ENCODE results near the gene ST6GAL1. TPM values are rescaled to one million over a fixed set of nuclear protein-coding genes. Genes with fewer than 3 reads are reported as not detected.
"Not testable (repeated sequence)": the region's sequence is repeated elsewhere in the genome, so short reads cannot be mapped to it uniquely, and the experiment has no call there.

The ST6GAL1 gene
- total RNA-seq, 1 experiment from 2014 or later = 74.2 TPM

GRCh38 chr3:186991470-186991869 lies 61.1 kb downstream of the ST6GAL1 start:
- ChIA-PET CTCF (no interaction called here), POLR2A (ENCODE audit: low non-redundant PET) (interaction anchor here (0.6 kb wide), 1 partner anchor 10 kb away, joined by 4 read pairs; no protein-coding TSS in a partner anchor)
- Histone ChIP-seq H3K36me3 (ENCODE audit: insufficient read depth, low read length, poor library complexity, severe bottlenecking) (peaks cover 9% of the 10 kb centered on the region), H3K4me1 (ENCODE audit: insufficient read depth, low read length, poor library complexity, severe bottlenecking) (peaks cover 5% of the 10 kb centered on the region), H3K4me3 (ENCODE audit: low read depth, low read length, poor library complexity, severe bottlenecking) (no peak overlapping the region), H3K9me3 (ENCODE audit: low read depth, low read length, poor library complexity, severe bottlenecking) (no peaks in the 10 kb centered on the region), H3K27me3 (replicated peaks; ENCODE audit: insufficient read depth, low read depth, low read length, poor library complexity) (no peaks in the 10 kb centered on the region), H3K27ac (ENCODE audit: low read depth, low read length, poor library complexity, severe bottlenecking) (no peak overlapping the region)
- intact Hi-C loops (cut with micrococcal nuclease; ENCODE audit: unreplicated experiment) = no loop called here
- DNase-seq (ENCODE audit: low spot score) = no peak
- BruUV-seq (replicated peaks) = no TSS peak
- no peak for TF ChIP-seq CTCF (conservative IDR thresholded peaks at IDR 0.05; ENCODE audit: low read depth, low read length)
- no peak for TF ChIP-seq EZH2 (IDR thresholded peaks at IDR 0.05; ENCODE audit: borderline replicate concordance, low read depth, low read length, poor library complexity, severe bottlenecking)

GRCh38 chr3:186992096-186992495 lies 61.8 kb downstream of the ST6GAL1 start:
- H3K4me1 ChIP-seq (ENCODE audit: insufficient read depth, low read length, poor library complexity, severe bottlenecking); H3K27ac ChIP-seq (ENCODE audit: low read depth, low read length, poor library complexity, severe bottlenecking); H3K27me3 ChIP-seq (replicated peaks; ENCODE audit: insufficient read depth, low read depth, low read length, poor library complexity); H3K4me3 ChIP-seq (ENCODE audit: low read depth, low read length, poor library complexity, severe bottlenecking); DNase-seq (ENCODE audit: low spot score); intact Hi-C loops (cut with micrococcal nuclease; ENCODE audit: unreplicated experiment); BruUV-seq (replicated peaks); H3K36me3 ChIP-seq (ENCODE audit: insufficient read depth, low read length, poor library complexity, severe bottlenecking); H3K9me3 ChIP-seq (ENCODE audit: low read depth, low read length, poor library complexity, severe bottlenecking); CTCF ChIA-PET: not testable (repeated sequence)
- POLR2A ChIA-PET (ENCODE audit: low non-redundant PET) = interaction anchor here (0.6 kb wide), 1 partner anchor 10 kb away, joined by 4 read pairs; no protein-coding TSS in a partner anchor

- Histone ChIP-seq H3K4me1 (ENCODE audit: insufficient read depth, low read length, poor library complexity, severe bottlenecking) (peaks cover 2% of the 10 kb centered on the region), H3K36me3 (ENCODE audit: insufficient read depth, low read length, poor library complexity, severe bottlenecking) (peaks cover 9% of the 10 kb centered on the region), H3K27ac (ENCODE audit: low read depth, low read length, poor library complexity, severe bottlenecking) (peak overlapping the region; percentile 9), H3K9me3 (ENCODE audit: low read depth, low read length, poor library complexity, severe bottlenecking) (no peaks in the 10 kb centered on the region), H3K27me3 (replicated peaks; ENCODE audit: insufficient read depth, low read depth, low read length, poor library complexity) (no peaks in the 10 kb centered on the region), H3K4me3 (ENCODE audit: low read depth, low read length, poor library complexity, severe bottlenecking) (no peak overlapping the region)
- no TSS peak for BruUV-seq (replicated peaks)
- intact Hi-C loops (cut with micrococcal nuclease; ENCODE audit: unreplicated experiment) = no loop called here
- no peak for TF ChIP-seq CTCF (conservative IDR thresholded peaks at IDR 0.05; ENCODE audit: low read depth, low read length)
- TF ChIP-seq EZH2 (IDR thresholded peaks at IDR 0.05; ENCODE audit: borderline replicate concordance, low read depth, low read length, poor library complexity, severe bottlenecking) = no peak
- DNase-seq (ENCODE audit: low spot score) = no peak
- ChIA-PET POLR2A (ENCODE audit: low non-redundant PET) (no interaction called here), CTCF (no interaction called here)
Measured at GRCh38 chr3:186993210-186993782, 63.0 kb downstream of the ST6GAL1 start.

Data from A673 (cell line).